ENCODE data around the gene CMTM5. TPM values are rescaled to one million over a fixed set of nuclear protein-coding genes. Genes with fewer than 3 reads are reported as not detected.

The CMTM5 gene
- total RNA-seq, 2 donors from 2014 or later = 0.57 to 0.74 TPM

DNA sequence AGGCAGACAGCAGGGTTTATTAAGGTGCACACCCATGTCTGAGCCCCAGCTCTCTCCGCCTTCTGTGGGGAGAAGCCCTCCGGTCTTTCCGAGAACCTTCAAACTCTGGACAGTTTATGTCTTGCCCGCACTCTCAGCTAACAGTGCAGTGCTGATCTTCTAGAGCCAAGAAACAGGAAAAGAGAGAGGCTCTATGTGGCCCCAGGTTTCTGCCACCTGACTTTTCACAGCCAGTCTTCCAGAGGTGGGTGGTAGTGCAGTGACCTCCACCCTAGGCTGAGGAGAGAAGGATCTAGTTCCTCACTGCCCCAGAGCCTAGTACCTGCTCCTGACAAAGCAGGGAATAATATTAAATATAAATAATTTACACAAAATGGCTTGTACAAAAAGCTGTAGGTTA, 20.2 kb upstream of the CMTM5 start:
- DNase-seq (ENCODE audit: low spot score) = no peak
- intact Hi-C loops (cut with DNase I) = no loop called here

DNA sequence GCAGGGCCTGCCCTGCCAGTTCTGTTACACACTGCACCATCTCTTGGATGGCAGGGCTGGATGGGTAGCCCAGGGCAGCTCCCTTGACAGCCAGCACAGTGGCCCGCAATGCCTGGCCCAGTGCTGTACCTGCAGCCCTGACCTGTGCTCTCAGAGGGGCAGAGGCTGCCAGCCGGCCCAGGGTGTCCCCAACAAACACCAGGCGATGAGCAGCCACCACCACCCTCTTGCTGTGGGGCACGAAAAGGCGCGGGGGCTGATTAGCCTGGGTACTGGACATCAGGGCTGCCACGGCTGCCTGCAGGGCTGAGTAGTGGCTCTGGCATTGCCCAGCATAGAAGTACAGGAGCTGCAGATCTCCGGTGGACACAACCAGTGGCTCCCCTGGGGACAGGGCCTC, 19.6 kb upstream of the CMTM5 start:
- peak; percentile 68 for DNase-seq (ENCODE audit: low spot score)
- intact Hi-C loops (cut with DNase I) = no loop called here

DNA sequence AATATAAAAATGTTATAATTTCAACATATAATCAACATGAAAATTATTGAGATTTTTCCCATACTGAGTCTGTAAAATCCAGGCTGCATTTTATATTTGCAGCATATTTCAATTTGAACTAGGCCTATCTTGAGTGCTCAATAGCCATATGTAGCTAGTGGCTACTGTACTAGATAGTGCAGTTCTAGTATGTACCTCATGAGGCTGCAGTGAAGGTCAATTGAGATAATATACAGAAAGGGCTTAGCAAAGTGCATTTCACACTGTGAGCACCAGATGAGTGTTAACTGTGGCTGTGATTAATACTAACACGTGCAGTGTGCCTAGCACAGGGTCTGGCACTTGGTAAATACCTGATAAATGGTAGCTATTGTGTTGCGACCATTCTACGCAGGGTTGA, 18.8 kb upstream of the CMTM5 start:
- DNase-seq (ENCODE audit: low spot score) = no peak
- intact Hi-C loops (cut with DNase I) = no loop called here

DNA sequence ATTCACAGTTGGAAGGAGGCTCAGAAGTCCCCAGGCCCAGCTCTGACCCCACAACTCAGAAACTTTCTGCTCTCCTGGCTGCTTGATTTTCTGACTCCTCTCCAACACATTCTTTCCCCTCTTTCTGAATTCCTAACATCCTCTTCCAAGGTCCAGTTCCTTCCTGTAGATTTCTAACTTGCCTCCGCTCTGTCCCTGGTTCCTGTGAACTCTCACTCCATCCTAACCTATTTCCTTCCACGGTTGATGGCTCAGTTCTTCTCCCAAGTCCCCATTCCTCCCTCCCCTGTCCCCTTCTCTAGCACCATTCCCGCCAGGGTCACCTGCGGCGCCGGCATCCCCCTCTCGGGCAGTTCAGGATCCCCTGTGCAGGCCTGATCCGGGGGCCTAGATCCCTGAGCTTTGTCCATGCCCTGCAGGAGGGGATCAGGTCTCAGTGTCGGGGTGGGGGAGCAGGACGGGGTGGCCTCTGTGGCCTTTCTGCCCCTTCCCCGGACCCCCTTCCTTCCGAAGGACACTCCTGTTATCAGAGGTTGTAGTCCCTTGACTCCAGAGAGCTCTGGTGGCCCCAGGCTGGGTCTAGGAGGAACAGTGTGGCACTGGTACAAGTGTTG, 18.2 kb upstream of the CMTM5 start:
- no peak for DNase-seq (ENCODE audit: low spot score)

DNA sequence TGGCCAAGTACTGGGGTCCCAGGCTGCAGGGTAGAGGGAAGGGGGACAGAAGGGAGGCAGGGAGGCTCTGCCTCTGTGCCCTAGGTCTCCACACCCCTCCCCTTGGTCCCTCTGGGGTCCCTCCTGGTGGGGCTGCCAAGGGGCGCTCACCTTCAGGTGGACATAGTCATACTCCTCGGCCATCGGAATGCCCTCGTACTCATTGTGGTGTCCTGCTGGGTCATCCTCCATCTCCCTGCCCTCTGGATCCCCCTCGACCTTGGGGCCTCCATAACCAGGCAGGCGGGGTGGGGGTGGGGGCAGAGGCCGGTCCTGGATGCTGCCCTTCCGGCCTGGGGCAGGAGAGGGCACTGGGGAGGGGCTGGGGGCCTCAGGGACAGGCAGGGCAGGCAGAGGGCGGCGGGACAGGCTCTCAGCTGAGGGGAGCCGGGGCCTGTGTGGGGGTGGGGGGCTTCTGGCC, 17.6 kb upstream of the CMTM5 start:
- intact Hi-C loops (cut with DNase I) = no loop called here
- no peak for DNase-seq (ENCODE audit: low spot score)

More for the DNA sequence above, 18.2 kb upstream of the CMTM5 start:
- intact Hi-C loops (cut with DNase I) = no loop called here

DNA sequence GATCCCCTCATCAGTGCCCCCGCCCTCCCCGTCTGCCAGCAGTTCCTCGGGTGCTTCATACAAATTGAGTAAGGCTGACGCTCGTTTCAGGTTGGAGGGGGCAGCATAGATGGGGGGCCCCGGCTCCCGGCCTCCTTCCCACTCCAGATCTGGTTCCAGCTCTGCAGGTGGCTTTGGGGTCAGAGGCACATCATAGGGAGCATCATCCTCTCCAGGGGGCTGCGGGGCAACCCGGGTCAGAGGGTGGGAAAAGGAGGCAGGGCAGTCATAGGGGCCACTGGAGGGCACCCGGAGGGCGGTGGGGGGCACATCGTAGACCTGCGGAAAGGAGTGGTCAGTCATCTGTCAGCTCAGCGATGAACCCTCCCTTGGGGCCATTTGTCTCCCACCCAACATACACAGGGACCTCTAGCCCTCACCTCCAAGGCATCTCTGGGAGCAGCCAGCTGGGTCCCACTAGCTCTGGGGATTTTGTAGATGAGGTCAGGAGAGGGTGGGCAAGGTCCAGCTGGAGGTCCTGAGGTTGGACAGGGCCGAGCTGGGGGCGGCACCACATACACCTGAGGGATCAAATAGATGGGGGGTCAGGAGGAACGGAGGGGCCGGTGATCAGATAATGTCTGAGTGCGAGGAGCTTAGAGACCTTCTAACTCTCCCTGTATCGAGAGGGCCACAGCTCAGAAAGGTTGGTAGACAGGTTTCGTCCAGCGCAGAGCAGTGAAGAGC, 17.0 kb upstream of the CMTM5 start:
- intact Hi-C loops (cut with DNase I) = no loop called here
- DNase-seq (ENCODE audit: low spot score) = no peak

DNA sequence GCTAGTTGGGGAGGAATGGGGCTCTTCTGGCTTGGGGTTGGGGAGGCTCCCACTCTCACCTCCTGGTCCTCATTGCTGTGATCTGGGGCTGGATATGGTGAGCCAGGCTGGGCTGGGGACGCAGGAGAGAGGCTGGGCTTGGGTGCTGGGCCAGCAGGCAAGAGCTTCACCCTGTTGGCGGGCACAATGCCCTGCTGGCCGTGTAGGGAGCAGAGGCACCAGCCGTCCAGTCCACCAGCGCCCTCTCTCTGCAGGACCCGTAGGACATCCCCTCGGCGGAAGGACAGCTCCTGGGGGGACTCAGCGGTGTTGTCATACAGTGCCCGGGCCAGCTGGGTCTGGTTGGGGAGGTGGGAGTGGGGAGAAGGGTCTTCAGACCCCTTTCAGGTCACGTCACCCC, 16.4 kb upstream of the CMTM5 start:
- intact Hi-C loops (cut with DNase I) = no loop called here
- no peak for DNase-seq (ENCODE audit: low spot score)

DNA sequence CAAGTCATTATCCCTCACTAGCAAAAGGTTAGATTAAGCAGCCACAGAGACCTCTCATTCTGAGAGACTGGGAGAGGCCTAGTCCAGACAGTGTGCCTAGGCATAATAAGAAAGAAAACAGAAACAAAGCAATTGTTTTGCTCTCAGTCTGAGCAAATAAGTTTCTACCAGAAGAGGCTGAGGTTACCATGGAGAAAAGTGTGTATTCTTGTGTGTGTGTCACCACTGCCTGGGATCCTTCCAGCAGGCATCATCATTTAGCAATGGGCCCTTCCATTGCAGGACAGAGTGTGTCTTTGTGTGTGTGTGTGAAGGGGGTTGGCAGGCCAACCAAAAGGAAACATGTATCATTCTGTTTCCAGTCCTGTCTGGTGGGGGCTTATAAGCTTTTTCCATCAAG, 15.5 kb upstream of the CMTM5 start:
- DNase-seq (ENCODE audit: low spot score) = no peak
- intact Hi-C loops (cut with DNase I) = no loop called here

DNA sequence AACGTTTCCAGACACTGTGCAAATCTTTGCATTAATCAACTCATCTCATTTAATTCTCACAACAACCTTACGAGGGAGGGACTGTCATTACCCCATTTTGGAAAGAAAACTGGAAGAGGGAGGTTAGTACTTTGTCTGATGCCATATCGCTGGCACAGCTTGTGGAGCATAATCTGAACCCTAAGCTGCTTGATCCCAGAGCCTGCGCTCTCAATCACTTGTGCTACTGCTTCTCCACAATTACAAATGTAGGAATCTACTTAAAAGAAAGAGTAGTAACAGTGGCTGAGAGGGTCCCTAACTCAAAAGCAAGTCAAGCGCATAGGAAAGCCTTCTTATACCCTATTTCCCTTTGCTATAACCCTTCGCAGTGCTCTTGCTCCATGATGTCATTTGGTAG, 15.1 kb upstream of the CMTM5 start:
- DNase-seq (ENCODE audit: low spot score) = no peak
- intact Hi-C loops (cut with DNase I) = no loop called here

DNA sequence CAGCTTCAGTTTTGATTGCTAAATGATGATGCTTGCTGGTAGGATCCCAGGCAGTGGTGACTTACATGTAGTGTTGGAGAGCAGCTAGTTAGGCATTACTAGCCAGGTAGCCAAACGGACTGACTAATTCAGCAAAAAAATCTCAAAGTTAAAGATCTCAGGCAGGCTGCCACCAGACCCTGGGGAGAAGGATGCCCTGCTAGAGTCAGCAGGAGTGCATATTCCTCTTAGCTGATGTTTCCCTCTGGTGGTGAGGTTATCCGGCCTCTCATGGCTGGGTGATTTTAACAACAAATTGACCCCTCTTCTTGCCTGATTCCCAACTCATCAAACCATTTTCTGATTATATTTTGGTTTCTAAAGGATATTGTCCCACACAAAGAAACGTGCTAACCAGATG, 14.6 kb upstream of the CMTM5 start:
- intact Hi-C loops (cut with DNase I) = no loop called here
- no peak for DNase-seq (ENCODE audit: low spot score)

DNA sequence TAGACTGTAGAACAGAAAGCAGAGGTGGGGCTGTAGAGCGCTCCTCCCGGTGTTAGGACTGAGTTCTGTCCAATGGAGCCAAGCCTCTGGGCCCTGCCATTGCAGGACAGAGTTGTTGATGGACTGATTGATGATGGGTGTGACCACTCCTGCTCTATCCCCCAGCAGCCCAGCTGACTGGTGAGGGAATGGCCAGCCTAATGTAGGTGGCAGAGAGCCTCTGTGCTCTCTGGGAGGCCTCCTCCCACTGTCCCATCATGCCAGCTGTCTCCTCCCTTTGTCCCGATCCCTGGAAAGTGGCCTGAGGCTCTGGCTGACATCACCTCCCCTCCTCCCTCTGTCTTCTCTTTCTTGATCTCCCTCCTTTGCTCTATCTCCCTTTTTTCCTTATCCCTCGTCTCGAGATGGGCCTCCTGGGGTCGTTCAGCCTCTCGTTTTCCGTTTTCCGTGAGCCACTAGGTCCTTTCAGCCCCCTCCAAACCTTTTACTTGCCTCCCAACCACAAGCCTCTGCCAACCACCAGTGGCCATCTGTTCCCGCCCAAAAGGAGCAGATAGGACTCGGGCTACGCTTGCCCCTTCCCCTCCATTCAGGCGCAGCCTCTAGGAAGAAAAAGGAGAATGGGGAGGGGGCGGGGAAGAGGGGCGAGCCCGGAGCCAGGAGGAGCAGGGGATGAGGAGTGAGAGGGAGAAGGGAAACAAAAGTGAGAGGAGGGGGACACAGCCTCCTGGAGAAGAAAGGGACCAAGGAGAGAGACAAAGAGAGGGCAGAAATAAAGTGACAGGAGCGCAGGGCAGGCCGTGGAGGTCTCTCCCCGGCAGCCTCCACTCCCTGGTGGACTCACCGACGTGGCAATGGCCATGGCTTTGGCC, 12.4 kb upstream of the CMTM5 start:
- intact Hi-C loops (cut with DNase I) = no loop called here
- no peak for DNase-seq (ENCODE audit: low spot score)

DNA sequence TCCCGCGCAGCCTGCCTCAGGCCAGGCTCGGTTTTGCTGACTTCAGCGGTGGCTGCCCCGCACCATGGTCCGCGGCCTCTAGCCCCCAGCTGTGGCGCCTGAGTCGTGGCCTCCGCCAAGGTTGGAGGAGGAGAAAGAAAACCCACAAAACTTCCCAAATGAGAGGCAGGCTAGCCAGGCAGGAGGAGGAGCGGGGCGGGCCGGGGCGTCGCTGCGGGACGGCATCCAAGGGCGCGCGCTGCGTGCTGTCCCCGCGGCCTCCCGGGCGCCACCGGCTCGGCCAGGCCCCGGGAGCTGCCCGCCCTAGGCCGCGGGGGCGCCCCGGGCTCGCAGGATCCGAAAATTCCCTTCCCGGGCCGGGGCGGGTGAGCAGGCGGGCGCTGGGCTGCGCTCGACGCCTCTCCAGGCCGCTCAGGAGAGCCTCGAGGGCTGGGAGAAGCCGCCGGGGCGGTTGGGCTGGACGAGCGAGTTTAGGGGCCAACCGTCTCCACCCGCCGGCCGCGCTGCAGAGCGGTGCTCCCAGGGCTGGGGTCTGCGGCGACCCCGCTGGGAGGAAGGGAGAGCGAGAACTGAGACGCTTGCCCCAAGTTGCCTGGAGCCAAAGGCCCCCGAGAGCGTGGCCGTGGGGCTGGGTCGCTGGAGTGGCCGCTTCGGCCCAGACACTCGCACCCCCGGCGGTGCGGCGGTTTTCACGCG, 11.7 kb upstream of the CMTM5 start, which contains the start of gene EFS:
Gene EFS, minus strand, starts transcription at position 137 of the 696 bp plus-strand sequence. CDS start 147 bp downstream, outside the sequence.
- intact Hi-C loops (cut with DNase I) = no loop called here
- peak; percentile 88 for DNase-seq (ENCODE audit: low spot score)

DNA sequence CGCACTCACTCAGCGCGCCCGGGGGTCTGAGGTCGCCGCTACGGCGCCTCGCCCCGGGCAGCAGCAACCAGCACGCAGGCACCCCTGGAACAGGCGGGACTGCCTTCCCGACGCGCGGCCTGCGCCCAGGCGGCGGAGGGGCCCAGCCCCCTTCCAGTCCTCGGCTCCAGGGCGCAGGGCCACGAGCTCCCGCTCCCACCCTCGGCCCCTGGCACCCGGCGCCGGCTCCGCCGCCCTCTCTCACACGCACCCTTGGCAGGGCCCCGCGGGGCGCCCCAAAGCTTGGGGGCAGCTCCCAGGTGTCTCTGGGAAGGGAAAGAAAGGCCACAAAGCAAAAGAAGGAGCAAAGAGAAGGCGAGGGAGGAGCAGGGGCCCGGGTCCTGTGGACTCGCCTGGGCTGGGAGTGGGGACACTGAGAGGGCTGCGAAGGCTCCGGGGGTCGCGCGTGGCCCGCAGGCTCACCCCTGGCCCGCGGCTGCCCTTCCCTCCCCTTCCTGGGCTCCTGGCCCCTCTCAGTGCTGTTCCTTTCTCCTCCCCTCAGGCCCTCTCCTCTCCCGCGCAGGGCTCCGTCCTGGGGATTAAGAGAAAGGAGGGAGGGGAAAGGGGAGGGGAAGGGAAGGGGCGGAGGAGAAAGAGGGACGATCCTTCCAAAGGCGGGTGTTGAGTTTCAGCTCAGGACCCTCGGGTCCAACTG, 11.0 kb upstream of the CMTM5 start:
- intact Hi-C loops (cut with DNase I) = no loop called here
- DNase-seq (ENCODE audit: low spot score) = no peak

DNA sequence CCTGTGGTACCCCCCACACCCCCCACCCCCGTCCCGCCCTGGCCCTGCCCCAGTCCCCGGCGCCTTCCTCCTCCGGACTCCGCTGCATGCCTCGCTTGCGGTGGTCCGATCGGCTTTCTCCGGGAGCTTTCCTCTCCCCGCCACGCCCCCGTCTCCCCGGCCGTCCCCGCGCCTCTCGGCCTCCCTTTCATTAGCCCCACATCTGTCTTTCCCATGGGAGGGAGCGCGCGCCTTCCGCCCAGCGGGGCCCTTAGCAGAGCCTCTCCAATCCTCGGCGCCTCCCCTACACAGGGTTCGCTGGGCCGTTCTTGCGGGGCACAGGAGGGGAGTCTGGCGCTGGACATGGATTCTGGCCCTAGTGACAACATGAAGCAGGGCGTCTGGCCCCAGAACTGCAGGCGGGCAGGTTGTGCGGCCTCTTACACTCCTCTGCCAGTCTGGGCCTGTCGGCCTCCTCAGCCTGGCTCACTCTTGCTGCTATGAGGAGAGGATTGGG, 10.4 kb upstream of the CMTM5 start:
- peak; percentile 90 for DNase-seq (ENCODE audit: low spot score)
- intact Hi-C loops (cut with DNase I) = no loop called here

DNA sequence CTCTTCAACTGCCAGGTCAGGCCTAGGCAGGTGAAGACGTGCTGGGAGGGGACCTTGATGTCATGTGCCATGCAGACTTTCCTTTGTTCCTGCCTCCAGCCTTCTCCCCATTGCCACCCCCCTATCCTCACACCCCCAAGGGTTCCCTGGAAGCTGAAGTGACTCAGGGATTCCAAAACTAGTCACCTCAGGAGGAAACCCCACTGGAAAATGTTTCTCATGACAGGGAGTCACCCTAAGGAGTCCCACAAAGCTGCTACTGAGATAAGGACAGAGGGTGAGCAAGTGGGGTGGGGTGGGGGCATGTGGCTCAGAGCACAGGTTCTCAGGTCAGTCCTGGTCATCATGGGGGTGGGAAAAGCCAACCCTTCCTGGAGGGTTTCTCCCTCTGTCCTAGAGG, 6.6 kb upstream of the CMTM5 start:
- DNase-seq (ENCODE audit: low spot score) = no peak
- intact Hi-C loops (cut with DNase I) = no loop called here

DNA sequence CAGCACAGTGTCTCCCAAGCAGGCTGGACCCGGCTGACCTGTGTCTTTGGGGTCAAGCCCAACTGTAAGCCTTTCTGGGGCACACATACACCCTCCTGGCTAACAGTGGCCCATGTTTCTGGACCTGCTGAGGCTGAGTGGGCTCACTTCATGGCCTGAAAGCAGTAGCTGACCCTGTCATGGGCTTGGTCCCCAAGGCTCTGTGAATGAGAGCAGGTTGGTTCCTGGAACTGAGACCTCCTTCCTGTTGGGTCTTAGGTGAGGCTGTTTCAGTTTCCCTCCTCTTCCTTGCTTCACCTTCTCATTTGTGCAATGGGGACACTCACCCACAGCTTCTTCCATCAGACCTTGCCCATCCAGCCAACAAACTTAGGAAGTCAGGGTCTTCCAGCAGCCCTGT, 5.0 kb upstream of the CMTM5 start:
- peak; percentile 58 for DNase-seq (ENCODE audit: low spot score)
- intact Hi-C loops (cut with DNase I) = no loop called here

DNA sequence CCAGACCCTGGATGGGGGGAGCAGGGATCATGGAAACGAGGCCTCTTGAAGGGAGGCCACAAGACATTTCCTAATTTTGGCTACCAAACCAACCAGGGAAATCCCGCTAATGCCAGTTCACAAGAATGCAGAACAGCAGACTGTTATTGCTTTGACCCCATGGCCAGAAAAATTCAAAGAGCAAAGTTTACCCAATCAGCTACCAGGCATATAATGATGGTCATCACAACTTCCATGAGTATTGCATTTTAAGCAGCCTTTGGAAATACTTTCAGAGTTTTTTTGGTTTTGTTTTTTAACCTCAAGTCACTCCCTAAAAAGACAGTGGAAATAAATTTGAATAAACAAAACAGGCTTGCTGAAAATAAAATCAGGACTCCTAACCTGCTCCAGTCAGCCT, 4.3 kb upstream of the CMTM5 start, which contains the start of gene IL25:
Gene IL25, plus strand, starts transcription at position 301 of the 400 bp plus-strand sequence.
- intact Hi-C loops (cut with DNase I) = no loop called here
- DNase-seq (ENCODE audit: low spot score) = no peak

DNA sequence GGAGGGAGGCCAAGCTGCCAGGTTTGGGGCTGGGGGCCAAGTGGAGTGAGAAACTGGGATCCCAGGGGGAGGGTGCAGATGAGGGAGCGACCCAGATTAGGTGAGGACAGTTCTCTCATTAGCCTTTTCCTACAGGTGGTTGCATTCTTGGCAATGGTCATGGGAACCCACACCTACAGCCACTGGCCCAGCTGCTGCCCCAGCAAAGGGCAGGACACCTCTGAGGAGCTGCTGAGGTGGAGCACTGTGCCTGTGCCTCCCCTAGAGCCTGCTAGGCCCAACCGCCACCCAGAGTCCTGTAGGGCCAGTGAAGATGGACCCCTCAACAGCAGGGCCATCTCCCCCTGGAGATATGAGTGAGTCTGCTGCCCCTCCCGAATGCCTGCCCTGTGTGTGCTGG, 3.8 kb upstream of the CMTM5 start:
- DNase-seq (ENCODE audit: low spot score) = peak; percentile 41
- intact Hi-C loops (cut with DNase I) = no loop called here
